ENCODE results near the gene GRAMD1C. TPM values are rescaled to one million over a fixed set of nuclear protein-coding genes. Genes with fewer than 3 reads are reported as not detected.

GRAMD1C gene
- polyA plus RNA-seq, 2 of the 4 experiments (the other 2 are of a cell fraction): 0.32 to 0.59 TPM

DNA sequence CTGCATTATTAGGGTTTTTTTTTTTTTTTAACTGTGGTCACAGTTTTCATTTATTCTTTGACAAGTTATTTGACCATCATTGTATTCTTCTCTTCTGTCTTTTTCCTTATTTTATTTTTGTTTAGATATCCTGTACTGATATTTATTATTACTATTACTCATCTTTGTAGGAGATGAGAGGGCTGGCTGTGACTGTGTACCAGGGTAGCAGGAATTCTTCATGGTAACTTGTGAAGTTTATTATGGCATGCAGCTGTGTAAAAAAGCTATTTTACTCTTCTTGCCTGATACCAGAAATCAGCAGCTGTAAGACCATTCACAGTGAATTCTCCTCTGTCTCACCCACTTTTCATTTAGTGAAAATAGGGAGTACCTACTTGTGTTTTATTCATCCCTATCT, 47.2 kb upstream of the GRAMD1C start:
- FAIRE-seq: no peak
- no peak for DNase-seq (ENCODE audit: low read depth in 1 of 2, low spot score in 1 of 2)
- no peak overlapping the region for H3K4me3 ChIP-seq
- no peak overlapping the region for H3K4me2 ChIP-seq
- ATAC-seq: no peak
- CTCF ChIA-PET: interaction anchor here (0.9 to 2.4 kb wide), 3 partner anchors 11 to 55 kb away, joined by 3 to 7 read pairs (median 3); no protein-coding TSS in a partner anchor
- POLR2A ChIA-PET: interaction anchor here (0.7 kb wide), 1 partner anchor 1694 kb away, joined by 4 read pairs; no protein-coding TSS in a partner anchor
- TF ChIP-seq HOXB13 (CRISPR knock-in tag; IDR thresholded peaks at IDR 0.05; ENCODE audit: low read depth): no peak
- TF ChIP-seq, protein P1, sequence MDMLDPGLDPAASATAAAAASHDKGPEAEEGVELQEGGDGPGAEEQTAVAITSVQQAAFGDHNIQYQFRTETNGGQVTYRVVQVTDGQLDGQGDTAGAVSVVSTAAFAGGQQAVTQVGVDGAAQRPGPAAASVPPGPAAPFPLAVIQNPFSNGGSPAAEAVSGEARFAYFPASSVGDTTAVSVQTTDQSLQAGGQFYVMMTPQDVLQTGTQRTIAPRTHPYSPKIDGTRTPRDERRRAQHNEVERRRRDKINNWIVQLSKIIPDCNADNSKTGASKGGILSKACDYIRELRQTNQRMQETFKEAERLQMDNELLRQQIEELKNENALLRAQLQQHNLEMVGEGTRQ (IDR thresholded peaks at IDR 0.05): no peak
- no peak for TF ChIP-seq JUNB (IDR thresholded peaks at IDR 0.05)
- no peak for TF ChIP-seq RARB (CRISPR knock-in tag; IDR thresholded peaks at IDR 0.05)
- TF ChIP-seq EHF (CRISPR knock-in tag; IDR thresholded peaks at IDR 0.05): no peak
- no peak for TF ChIP-seq ZSCAN20 (CRISPR knock-in tag; IDR thresholded peaks at IDR 0.05)
- no peak for TF ChIP-seq MAZ (IDR thresholded peaks at IDR 0.05; ENCODE audit: borderline replicate concordance, low read depth, low read length)
- TF ChIP-seq CHD4 (IDR thresholded peaks at IDR 0.05; ENCODE audit: borderline replicate concordance): no peak
- TF ChIP-seq POLR2A (IDR thresholded peaks at IDR 0.05; ENCODE audit: low read length): no peak
- TF ChIP-seq CBX2 (IDR thresholded peaks at IDR 0.05; ENCODE audit: borderline replicate concordance, low read depth): no peak
- no peak for TF ChIP-seq TP53 (CRISPR knock-in tag; IDR thresholded peaks at IDR 0.05)
- no peaks in the 10 kb centered on the region for H3K4me1 ChIP-seq
- no peaks in the 10 kb centered on the region for H3K9me3 ChIP-seq
- no peak overlapping the region for H3K27ac ChIP-seq

DNA sequence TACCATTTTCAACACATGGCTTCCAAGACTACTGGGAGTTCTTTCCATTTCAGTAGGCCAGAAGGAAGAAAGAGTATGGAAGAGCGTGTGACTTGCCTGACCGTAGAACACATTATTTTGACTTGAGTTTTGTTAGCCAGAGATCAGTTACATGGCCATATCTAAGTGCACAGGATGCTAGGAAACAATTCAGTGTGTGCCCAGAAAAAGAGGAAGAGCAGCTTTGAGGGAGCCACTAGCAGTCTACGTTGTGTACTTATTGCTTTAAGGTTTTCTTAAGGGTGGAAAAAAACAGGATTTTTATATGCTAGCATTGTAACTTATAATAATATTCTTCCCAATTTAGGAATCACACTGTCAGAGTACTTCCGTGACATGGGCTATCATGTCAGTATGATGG, 44.1 kb upstream of the GRAMD1C start:
- Histone ChIP-seq H3K4me1 (no peaks in the 10 kb centered on the region), H3K4me2 (no peak overlapping the region), H3K4me3 (no peak overlapping the region), H3K27ac (no peak overlapping the region), H3K9me3 (no peaks in the 10 kb centered on the region)
- TF ChIP-seq, protein P2, sequence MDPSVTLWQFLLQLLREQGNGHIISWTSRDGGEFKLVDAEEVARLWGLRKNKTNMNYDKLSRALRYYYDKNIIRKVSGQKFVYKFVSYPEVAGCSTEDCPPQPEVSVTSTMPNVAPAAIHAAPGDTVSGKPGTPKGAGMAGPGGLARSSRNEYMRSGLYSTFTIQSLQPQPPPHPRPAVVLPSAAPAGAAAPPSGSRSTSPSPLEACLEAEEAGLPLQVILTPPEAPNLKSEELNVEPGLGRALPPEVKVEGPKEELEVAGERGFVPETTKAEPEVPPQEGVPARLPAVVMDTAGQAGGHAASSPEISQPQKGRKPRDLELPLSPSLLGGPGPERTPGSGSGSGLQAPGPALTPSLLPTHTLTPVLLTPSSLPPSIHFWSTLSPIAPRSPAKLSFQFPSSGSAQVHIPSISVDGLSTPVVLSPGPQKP (IDR thresholded peaks at IDR 0.05; ENCODE audit: low read depth, low read length): no peak
- TF ChIP-seq, protein P3, sequence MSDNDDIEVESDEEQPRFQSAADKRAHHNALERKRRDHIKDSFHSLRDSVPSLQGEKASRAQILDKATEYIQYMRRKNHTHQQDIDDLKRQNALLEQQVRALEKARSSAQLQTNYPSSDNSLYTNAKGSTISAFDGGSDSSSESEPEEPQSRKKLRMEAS (IDR thresholded peaks at IDR 0.05): no peak
- TF ChIP-seq CEBPB (IDR thresholded peaks at IDR 0.05): no peak
- TF ChIP-seq MYC (IDR thresholded peaks at IDR 0.05; ENCODE audit: borderline replicate concordance, low read length): no peak
- no peak for TF ChIP-seq KDM1A (IDR thresholded peaks at IDR 0.05; ENCODE audit: low read depth)
- no peak for TF ChIP-seq CHD2 (IDR thresholded peaks at IDR 0.05; ENCODE audit: low read length, partially characterized antibody)
- no peak for TF ChIP-seq FOSB (CRISPR knock-in tag; IDR thresholded peaks at IDR 0.05)
- TF ChIP-seq TP53 (CRISPR knock-in tag; IDR thresholded peaks at IDR 0.05): no peak
- TF ChIP-seq JUN (IDR thresholded peaks at IDR 0.05): no peak
- TF ChIP-seq, protein P4, sequence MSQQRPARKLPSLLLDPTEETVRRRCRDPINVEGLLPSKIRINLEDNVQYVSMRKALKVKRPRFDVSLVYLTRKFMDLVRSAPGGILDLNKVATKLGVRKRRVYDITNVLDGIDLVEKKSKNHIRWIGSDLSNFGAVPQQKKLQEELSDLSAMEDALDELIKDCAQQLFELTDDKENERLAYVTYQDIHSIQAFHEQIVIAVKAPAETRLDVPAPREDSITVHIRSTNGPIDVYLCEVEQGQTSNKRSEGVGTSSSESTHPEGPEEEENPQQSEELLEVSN (IDR thresholded peaks at IDR 0.05; ENCODE audit: borderline replicate concordance, low read depth): no peak
- TF ChIP-seq RAD21 (conservative IDR thresholded peaks at IDR 0.05 in 1 of 2, IDR thresholded peaks at IDR 0.05 in 1 of 2): no peak
- TF ChIP-seq ZSCAN20 (CRISPR knock-in tag; IDR thresholded peaks at IDR 0.05): no peak
- TF ChIP-seq RCOR1 (IDR thresholded peaks at IDR 0.05; ENCODE audit: low read depth, low read length): no peak
- no peak for TF ChIP-seq POLR2A (IDR thresholded peaks at IDR 0.05; ENCODE audit: low read length)
- no peak for TF ChIP-seq NR3C1 (IDR thresholded peaks at IDR 0.05)
- TF ChIP-seq JUNB (IDR thresholded peaks at IDR 0.05): no peak
- TF ChIP-seq EP300 (IDR thresholded peaks at IDR 0.05): no peak
- TF ChIP-seq, protein P5, sequence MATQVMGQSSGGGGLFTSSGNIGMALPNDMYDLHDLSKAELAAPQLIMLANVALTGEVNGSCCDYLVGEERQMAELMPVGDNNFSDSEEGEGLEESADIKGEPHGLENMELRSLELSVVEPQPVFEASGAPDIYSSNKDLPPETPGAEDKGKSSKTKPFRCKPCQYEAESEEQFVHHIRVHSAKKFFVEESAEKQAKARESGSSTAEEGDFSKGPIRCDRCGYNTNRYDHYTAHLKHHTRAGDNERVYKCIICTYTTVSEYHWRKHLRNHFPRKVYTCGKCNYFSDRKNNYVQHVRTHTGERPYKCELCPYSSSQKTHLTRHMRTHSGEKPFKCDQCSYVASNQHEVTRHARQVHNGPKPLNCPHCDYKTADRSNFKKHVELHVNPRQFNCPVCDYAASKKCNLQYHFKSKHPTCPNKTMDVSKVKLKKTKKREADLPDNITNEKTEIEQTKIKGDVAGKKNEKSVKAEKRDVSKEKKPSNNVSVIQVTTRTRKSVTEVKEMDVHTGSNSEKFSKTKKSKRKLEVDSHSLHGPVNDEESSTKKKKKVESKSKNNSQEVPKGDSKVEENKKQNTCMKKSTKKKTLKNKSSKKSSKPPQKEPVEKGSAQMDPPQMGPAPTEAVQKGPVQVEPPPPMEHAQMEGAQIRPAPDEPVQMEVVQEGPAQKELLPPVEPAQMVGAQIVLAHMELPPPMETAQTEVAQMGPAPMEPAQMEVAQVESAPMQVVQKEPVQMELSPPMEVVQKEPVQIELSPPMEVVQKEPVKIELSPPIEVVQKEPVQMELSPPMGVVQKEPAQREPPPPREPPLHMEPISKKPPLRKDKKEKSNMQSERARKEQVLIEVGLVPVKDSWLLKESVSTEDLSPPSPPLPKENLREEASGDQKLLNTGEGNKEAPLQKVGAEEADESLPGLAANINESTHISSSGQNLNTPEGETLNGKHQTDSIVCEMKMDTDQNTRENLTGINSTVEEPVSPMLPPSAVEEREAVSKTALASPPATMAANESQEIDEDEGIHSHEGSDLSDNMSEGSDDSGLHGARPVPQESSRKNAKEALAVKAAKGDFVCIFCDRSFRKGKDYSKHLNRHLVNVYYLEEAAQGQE (IDR thresholded peaks at IDR 0.05): no peak
- POLR2A ChIA-PET: no interaction called here
- WGBS (ENCODE audit: missing lambda C conversion rate): 94% methylated on average over 4 of the region's 4 CpGs
- DNase-seq (ENCODE audit: low read depth in 1 of 2, low spot score in 1 of 2) (no peak), FAIRE-seq (no peak), ATAC-seq (no peak)
- CTCF ChIA-PET: interaction anchor here (0.9 to 1.9 kb wide), 2 partner anchors 23 to 58 kb away, joined by 3 to 6 read pairs; no protein-coding TSS in a partner anchor
